ENCODE data around the gene ELF2. TPM values are rescaled to one million over a fixed set of nuclear protein-coding genes. Genes with fewer than 3 reads are reported as not detected.
"Not testable (repeated sequence)": the region's sequence is repeated elsewhere in the genome, so short reads cannot be mapped to it uniquely, and the experiment has no call there.

Gene ELF2
- total RNA-seq: 10 to 100 TPM; 39.0 to 89.5 (median 48.7) TPM

DNA sequence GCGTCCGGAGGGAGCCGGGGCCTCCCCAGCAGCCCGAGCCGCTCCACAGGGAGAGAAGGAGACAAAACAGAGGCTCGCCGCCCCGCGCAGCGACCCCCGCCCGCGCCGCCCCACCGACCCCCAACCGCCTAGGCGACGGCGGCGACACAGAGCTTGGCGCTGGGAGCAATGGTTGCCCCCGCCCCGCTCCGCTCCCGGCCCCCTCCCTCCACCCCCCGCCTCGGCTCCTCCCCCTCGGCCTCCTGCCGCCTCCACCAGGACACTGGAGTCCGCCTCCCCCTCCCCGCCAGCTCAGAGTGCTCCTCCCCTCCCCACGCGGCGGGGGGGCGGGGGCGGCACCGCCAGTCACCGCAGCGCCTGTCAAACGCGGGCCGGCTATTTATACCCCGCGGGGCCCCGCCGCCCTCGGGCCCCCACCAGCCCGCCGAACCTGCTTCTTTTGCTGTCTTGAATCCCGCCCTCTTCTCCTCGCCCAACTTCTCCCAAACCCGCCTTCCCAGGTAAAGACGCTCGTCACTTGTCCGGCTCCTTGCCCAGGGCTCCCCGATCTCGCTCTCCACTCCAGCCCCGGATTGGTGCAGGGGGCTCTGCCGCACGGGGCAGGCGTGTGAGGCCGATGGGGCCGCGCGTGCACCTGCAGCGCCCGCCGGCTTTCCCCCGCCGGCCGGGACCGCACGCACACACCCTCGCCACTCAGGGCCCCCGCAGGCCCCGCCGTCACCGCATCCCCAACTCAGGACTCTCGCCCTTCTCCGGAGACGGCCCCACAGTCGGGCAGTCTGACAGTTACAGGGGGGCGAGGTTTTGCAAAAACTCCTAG is at the start of gene ELF2:
Gene ELF2 (minus strand): TSS at position 170 of the 820 bp plus-strand sequence. CDS start 39,517 bp downstream, outside the sequence.
- DNase-seq (ENCODE audit: low spot score) (peak; percentile 77), ATAC-seq (ENCODE audit: low FRiP score) (peak; percentile 75)
- TF ChIP-seq, protein P1, sequence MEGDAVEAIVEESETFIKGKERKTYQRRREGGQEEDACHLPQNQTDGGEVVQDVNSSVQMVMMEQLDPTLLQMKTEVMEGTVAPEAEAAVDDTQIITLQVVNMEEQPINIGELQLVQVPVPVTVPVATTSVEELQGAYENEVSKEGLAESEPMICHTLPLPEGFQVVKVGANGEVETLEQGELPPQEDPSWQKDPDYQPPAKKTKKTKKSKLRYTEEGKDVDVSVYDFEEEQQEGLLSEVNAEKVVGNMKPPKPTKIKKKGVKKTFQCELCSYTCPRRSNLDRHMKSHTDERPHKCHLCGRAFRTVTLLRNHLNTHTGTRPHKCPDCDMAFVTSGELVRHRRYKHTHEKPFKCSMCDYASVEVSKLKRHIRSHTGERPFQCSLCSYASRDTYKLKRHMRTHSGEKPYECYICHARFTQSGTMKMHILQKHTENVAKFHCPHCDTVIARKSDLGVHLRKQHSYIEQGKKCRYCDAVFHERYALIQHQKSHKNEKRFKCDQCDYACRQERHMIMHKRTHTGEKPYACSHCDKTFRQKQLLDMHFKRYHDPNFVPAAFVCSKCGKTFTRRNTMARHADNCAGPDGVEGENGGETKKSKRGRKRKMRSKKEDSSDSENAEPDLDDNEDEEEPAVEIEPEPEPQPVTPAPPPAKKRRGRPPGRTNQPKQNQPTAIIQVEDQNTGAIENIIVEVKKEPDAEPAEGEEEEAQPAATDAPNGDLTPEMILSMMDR (IDR thresholded peaks at IDR 0.05): no peak

DNA sequence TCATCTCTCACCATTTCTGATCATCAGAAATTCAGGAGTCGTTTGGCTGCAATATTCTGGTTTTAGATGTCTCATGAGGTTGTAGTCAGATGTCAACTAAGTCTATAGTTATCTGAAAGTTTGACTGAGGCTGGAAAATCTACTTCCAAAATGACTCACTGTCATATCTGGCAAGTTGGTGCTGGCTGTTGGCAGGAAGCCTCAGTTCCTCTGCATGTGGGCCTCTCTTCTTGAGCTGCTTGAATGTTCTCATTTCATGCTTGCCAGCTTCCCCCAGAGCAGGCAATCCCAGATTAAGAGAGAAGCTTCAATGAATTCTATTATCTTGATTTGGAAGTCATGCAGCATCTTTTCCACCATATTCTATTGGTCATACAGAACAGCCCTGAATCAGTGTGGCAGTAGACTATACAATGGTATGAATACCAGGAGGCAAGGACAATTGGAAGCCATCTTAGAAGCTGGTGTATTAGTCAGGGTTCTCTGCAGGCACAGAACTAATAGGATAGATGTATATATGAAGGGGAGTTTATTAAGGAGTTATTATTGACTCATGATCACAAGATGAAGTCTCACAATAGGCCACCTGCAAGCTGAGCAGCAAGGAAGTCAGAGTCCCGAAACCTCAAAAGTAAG is 46.8 kb upstream of the ELF2 start:
- DNase-seq (ENCODE audit: low spot score) (no peak), ATAC-seq (ENCODE audit: low FRiP score) (no peak)
- TF ChIP-seq, protein P1 (IDR thresholded peaks at IDR 0.05): no peak

DNA sequence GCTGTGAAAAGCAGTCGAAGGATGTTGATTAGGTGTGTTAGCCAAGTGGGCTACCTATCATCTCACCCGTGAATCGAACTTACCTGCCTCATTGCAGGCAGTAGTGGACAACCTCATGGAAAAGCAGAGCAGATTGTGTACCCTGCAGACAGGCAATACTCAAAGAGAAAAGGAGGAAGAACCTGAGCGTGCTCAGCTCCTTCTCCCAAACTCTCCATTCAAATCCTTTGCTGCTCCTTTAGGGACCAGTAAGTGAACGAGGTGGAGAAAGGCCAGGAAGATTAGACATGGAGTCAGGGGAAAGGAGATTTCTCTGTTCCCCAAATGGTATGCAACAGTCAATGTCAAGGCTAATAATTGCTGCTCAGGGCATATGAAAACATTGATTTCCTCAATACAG is 45.2 kb upstream of the ELF2 start:
- DNase-seq (ENCODE audit: low spot score) (no peak), ATAC-seq (ENCODE audit: low FRiP score) (no peak)
- TF ChIP-seq, protein P1 (IDR thresholded peaks at IDR 0.05): no peak

DNA sequence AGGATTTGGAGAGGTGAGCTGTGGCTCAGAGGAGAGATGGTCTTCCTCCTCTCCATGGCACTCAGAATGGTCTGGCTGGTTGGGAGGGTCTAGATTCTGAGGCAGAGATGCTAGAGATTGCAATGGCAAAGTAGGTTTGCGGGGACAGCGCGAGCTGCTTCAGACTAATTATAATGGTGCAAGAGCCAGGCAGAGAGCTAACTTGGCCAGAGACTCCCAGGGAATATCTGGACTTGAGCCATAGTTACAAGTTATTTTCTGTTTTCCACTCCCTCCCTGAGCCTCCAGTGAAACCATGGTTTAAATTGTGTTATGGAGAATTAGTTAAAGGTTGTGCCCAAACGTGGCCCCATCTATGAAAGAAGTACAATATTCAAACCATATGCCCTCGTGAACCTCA is 44.7 kb upstream of the ELF2 start:
- TF ChIP-seq, protein P1 (IDR thresholded peaks at IDR 0.05): no peak
- ATAC-seq (ENCODE audit: low FRiP score) (no peak), DNase-seq (ENCODE audit: low spot score) (no peak)

DNA sequence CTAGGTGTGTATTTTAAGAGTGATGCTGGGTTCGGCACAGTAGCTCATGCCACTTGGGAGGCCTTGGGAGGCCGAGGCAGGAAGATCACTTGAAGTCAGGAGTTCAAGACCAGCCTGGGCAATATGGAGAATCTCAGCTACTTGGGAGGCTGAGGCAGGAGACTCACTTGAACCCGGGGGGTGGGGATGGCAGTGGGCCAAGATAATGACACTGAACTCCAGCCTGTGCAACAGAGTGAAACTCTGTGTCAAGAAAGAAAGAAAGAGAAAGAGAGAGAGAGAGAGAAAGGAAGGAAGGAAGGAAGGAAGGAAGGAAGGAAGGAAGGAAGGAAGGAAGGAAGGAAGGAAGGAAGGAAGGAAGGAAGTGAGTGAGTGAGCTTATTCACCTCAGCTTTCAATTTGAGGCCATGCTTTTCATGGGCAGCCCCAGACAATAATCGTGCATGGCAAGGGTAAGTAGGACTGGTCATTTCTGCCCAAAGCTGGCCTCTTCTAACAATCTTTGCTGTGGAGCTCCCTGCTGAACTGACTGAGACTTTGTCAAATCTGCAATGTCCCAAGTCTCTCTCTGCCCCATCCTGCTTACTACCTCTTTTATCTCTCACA is 42.5 kb upstream of the ELF2 start:
- DNase-seq (ENCODE audit: low spot score): no peak
- TF ChIP-seq, protein P1 (IDR thresholded peaks at IDR 0.05): no peak
- no peak for ATAC-seq (ENCODE audit: low FRiP score)

DNA sequence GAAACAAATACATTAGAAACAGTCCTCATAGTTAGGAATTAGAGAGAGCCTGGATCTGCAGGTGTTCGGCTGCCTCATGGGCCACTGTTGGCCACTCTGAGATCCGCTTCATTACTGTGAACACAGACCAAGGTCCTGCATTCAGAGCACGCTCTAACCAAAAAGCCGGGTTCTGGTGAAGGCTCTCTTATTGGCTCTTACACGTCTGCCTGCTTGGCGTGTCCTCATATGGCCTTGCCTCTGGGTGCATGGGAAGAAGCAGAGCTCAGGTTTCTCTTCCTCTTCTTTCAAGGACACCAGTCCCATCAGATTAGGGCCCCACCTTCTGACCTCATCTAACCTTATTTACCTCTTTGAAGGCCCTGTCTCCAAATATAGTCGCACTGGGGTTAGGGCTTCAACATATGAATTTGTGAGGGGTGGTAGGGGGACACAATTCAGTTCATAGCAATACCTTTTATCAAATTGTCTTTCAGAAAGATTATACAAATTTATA is 37.1 kb upstream of the ELF2 start:
- TF ChIP-seq, protein P1 (IDR thresholded peaks at IDR 0.05): no peak
- ATAC-seq (ENCODE audit: low FRiP score): no peak
- no peak for DNase-seq (ENCODE audit: low spot score)

DNA sequence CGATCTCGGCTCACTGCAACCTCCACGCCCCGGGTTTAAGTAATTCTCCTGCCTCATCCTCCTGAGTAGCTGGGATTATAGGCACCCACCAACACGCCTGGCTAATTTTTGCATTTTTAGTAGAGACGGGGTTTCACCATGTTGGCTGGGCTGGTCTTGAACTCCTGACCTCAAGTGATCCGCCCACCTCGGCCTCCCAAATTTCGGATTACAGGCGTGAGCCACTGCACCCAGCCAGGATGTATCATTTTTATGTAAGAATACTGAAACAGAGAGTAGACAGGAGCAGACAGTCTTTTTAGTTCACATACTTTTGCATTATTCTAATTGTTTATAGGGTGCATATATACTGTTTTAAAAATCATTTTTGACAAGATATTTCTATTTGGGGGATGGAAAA is 36.6 kb upstream of the ELF2 start:
- not testable (repeated sequence) for DNase-seq (ENCODE audit: low spot score); ATAC-seq (ENCODE audit: low FRiP score)

All from omental fat pad (tissue), 4 donors.